ENCODE results near the gene MSANTD2.

The MSANTD2 gene

GRCh38 chr11:124737638-124738305 lies 62.4 kb downstream of the MSANTD2 start:
- H3K4me3 ChIP-seq (ENCODE audit: low read depth, low read length) = no peak overlapping the region
- TF ChIP-seq, protein P1, sequence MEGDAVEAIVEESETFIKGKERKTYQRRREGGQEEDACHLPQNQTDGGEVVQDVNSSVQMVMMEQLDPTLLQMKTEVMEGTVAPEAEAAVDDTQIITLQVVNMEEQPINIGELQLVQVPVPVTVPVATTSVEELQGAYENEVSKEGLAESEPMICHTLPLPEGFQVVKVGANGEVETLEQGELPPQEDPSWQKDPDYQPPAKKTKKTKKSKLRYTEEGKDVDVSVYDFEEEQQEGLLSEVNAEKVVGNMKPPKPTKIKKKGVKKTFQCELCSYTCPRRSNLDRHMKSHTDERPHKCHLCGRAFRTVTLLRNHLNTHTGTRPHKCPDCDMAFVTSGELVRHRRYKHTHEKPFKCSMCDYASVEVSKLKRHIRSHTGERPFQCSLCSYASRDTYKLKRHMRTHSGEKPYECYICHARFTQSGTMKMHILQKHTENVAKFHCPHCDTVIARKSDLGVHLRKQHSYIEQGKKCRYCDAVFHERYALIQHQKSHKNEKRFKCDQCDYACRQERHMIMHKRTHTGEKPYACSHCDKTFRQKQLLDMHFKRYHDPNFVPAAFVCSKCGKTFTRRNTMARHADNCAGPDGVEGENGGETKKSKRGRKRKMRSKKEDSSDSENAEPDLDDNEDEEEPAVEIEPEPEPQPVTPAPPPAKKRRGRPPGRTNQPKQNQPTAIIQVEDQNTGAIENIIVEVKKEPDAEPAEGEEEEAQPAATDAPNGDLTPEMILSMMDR (conservative IDR thresholded peaks at IDR 0.05; ENCODE audit: low read depth, low read length) = no peak
- no peak for DNase-seq (ENCODE audit: low read depth)

- no peak for DNase-seq (ENCODE audit: low read depth)
- H3K4me3 ChIP-seq (ENCODE audit: low read depth, low read length) = no peak overlapping the region
- TF ChIP-seq, protein P1 (conservative IDR thresholded peaks at IDR 0.05; ENCODE audit: low read depth, low read length) = no peak
Measured at GRCh38 chr11:124736736-124737135, 63.5 kb downstream of the MSANTD2 start.

DNA sequence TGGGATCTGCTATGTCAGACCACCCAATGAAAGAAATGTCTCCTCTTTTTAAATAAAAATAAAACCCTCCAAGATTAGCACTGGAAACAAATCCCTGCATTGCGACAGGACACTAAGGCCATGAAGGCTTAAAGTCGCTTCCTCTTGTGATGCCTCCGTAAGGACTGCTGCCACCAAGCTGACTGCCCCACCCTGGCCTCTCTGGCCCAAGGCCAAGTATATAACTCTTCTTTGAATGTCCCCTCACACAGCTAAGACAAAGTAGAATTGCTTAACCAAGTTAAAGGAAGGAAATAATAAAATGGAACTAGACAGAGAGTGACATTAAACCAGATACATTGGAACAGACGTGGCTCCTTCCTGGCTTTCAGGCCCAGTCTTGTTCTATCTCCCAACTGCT lies 68.0 kb downstream of the MSANTD2 start:
- H3K4me3 ChIP-seq (ENCODE audit: low read depth, low read length) = no peak overlapping the region
- TF ChIP-seq, protein P1 (conservative IDR thresholded peaks at IDR 0.05; ENCODE audit: low read depth, low read length) = no peak
- no peak for DNase-seq (ENCODE audit: low read depth)

- TF ChIP-seq, protein P1 (conservative IDR thresholded peaks at IDR 0.05; ENCODE audit: low read depth, low read length) = no peak
- no peak overlapping the region for H3K4me3 ChIP-seq (ENCODE audit: low read depth, low read length)
- no peak for DNase-seq (ENCODE audit: low read depth)
Measured at GRCh38 chr11:124729571-124729970, 70.6 kb downstream of the MSANTD2 start.

GRCh38 chr11:124728134-124728533 lies 72.1 kb downstream of the MSANTD2 start:
- H3K4me3 ChIP-seq (ENCODE audit: low read depth, low read length) = no peak overlapping the region
- no peak for DNase-seq (ENCODE audit: low read depth)
- TF ChIP-seq, protein P1 (conservative IDR thresholded peaks at IDR 0.05; ENCODE audit: low read depth, low read length) = no peak

DNA sequence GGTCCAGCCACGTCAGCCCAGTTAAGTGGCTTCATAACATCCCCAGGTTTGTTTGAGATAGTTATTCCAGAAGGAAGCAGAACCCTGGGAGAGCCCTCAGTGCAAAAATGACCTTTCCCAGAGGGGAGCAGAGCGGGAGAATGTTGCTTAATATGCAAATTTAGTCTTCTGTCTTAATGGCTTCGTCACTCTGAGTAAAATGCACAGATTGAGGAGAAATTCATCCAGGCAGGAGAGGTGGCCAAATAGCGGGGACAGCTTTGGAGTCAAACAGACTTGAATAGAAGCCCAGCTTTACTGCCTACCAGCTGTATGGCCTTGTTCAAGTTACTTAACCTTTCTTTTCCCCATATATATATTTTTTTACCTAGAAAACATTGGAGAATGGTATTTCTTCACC lies 72.7 kb downstream of the MSANTD2 start:
- no peak for DNase-seq (ENCODE audit: low read depth)
- H3K4me3 ChIP-seq (ENCODE audit: low read depth, low read length) = no peak overlapping the region
- TF ChIP-seq, protein P1 (conservative IDR thresholded peaks at IDR 0.05; ENCODE audit: low read depth, low read length) = no peak

- H3K4me3 ChIP-seq (ENCODE audit: low read depth, low read length) = no peak overlapping the region
- peak; percentile 36 for DNase-seq (ENCODE audit: low read depth)
- TF ChIP-seq, protein P1 (conservative IDR thresholded peaks at IDR 0.05; ENCODE audit: low read depth, low read length) = no peak
Measured at GRCh38 chr11:124725719-124726105, 74.5 kb downstream of the MSANTD2 start.
